Measurements from ENCODE around the gene TGFBR3.
A peak's percentile ranks its signal among the peaks of the same experiment; 100 is the strongest.
"Not testable (repeated sequence)": the region's sequence is repeated elsewhere in the genome, so short reads cannot be mapped to it uniquely, and the experiment has no call there.

TGFBR3 gene

GRCh38 chr1:91854852-91855534, 31.0 kb downstream of the TGFBR3 start:
- no peak overlapping the region for H3K4me3 Mint-ChIP-seq
- ATAC-seq (replicated peaks) (no peak), DNase-seq (no peak)
- peak overlapping the region in 1 of 2 donors; percentile 25 for H3K27ac Mint-ChIP-seq
- peaks cover 17 to 59% of the 10 kb centered on the region in 2 donors for H3K4me1 Mint-ChIP-seq (ENCODE audit: low read depth in 2 of 2)
- no peaks in the 10 kb centered on the region for H3K9me3 Mint-ChIP-seq
- H3K36me3 Mint-ChIP-seq (ENCODE audit: insufficient read depth): peaks cover 58% of the 10 kb centered on the region
- H3K27me3 Mint-ChIP-seq: no peaks in the 10 kb centered on the region

DNA sequence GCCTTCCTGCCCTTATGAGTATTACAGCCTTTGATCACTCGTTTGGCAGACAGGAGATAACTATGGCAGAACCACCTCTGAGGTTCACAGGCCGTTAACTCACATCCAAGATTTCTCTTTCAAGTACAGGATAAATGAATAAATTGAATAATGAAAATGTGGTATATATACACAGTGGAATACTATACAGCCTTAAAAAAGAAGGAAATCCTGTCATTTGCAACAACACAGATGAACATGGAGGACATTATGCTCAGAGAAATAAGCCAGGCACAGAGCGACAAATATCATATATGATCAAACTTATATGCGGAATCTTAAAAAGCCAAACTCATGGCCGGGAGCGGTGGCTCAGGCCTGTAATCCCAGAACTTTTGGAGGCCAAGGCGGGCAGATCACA, 32.6 kb downstream of the TGFBR3 start:
- H3K27me3 Mint-ChIP-seq: no peaks in the 10 kb centered on the region
- peaks cover 24 to 61% of the 10 kb centered on the region in 2 donors for H3K4me1 Mint-ChIP-seq (ENCODE audit: low read depth in 2 of 2)
- peak overlapping the region; percentile 60 to 67 for H3K27ac Mint-ChIP-seq
- no peaks in the 10 kb centered on the region for H3K9me3 Mint-ChIP-seq
- H3K36me3 Mint-ChIP-seq (ENCODE audit: insufficient read depth): peaks cover 47% of the 10 kb centered on the region
- H3K4me3 Mint-ChIP-seq: no peak overlapping the region
- no peak for DNase-seq
- no peak for ATAC-seq (replicated peaks)

DNA sequence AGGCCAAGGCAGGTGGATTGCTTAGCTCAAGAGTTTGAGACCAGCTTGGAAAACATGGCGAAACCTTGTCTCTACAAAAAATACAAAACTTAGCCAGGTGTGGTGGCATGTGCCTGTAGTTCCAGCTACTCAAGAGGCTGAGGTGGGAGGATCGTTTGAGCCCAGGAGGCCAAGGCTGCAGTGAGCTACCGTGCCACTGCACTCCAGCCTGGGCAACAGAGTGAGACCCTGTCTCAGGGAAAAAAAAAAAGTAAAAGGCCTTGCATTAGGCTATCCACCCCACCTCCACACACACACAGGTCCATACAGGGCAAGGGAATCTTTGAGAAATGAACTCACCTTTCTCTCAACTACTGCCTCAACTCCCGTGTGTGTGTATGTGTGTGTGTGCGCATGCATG, 33.9 kb downstream of the TGFBR3 start:
- not testable (repeated sequence) for ATAC-seq (replicated peaks)

GRCh38 chr1:91851130-91852010, 34.6 kb downstream of the TGFBR3 start:
- Mint-ChIP-seq H3K4me1 (ENCODE audit: low read depth in 2 of 2) (peaks cover 23 to 57% of the 10 kb centered on the region in 2 donors), H3K9me3 (no peaks in the 10 kb centered on the region), H3K36me3 (ENCODE audit: insufficient read depth) (peaks cover 31% of the 10 kb centered on the region), H3K27ac (peak overlapping the region in 1 of 2 donors; percentile 82), H3K27me3 (no peaks in the 10 kb centered on the region), H3K4me3 (peak overlapping the region in 1 of 2 donors; percentile 8)
- DNase-seq (no peak), ATAC-seq (replicated peaks) (no peak)

More for the DNA sequence above, 33.9 kb downstream of the TGFBR3 start:
- not testable (repeated sequence) for H3K9me3 Mint-ChIP-seq, H3K27me3 Mint-ChIP-seq, DNase-seq, H3K4me3 Mint-ChIP-seq
- Mint-ChIP-seq H3K36me3 (ENCODE audit: insufficient read depth) (peaks cover 35% of the 10 kb centered on the region), H3K4me1 (ENCODE audit: low read depth in 2 of 2) (peaks cover 24 to 59% of the 10 kb centered on the region in 2 donors), H3K27ac (peak overlapping the region in 1 of 2 donors; percentile 82)

- Mint-ChIP-seq H3K27ac (peak overlapping the region; percentile 51 to 82), H3K4me3 (peak overlapping the region in 1 of 2 donors; percentile 23), H3K27me3 (no peaks in the 10 kb centered on the region), H3K9me3 (no peaks in the 10 kb centered on the region), H3K4me1 (ENCODE audit: low read depth in 2 of 2) (peaks cover 23 to 57% of the 10 kb centered on the region in 2 donors), H3K36me3 (ENCODE audit: insufficient read depth) (peaks cover 27% of the 10 kb centered on the region)
- DNase-seq (no peak), ATAC-seq (replicated peaks) (no peak)
Measured at GRCh38 chr1:91850708-91851107, 35.2 kb downstream of the TGFBR3 start.

DNA sequence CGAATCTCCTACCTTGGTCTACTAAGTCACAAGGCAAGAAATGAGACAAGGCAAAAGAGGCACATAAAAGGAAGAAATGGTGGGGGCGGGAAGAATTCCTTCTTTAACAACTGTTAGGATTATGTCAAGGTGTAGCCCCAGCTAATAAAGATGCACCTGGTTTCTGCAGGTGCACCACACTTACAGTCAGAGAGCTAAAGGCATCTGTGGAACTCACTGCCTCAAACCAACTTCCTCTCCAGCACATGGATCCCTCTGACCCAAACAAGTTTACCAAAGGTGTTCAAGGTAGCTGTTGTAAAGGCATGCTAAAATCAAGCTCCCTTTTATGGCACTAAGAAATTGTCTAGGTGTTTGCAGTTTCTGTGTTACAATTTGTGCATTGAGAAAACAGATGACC, 38.1 kb downstream of the TGFBR3 start:
- H3K4me3 Mint-ChIP-seq: no peak overlapping the region
- H3K9me3 Mint-ChIP-seq: no peaks in the 10 kb centered on the region
- DNase-seq (no peak), ATAC-seq (replicated peaks) (no peak)
- peaks cover 34 to 64% of the 10 kb centered on the region in 2 donors for H3K4me1 Mint-ChIP-seq (ENCODE audit: low read depth in 2 of 2)
- H3K36me3 Mint-ChIP-seq (ENCODE audit: insufficient read depth): peaks cover 9% of the 10 kb centered on the region
- H3K27me3 Mint-ChIP-seq: no peaks in the 10 kb centered on the region
- peak overlapping the region in 1 of 2 donors; percentile 12 for H3K27ac Mint-ChIP-seq

- Mint-ChIP-seq H3K27me3 (no peaks in the 10 kb centered on the region), H3K4me3 (peak overlapping the region in 1 of 2 donors; percentile 8), H3K27ac (peak overlapping the region; percentile 69 to 78), H3K36me3 (ENCODE audit: insufficient read depth) (peaks cover 6% of the 10 kb centered on the region), H3K4me1 (ENCODE audit: low read depth in 2 of 2) (peaks cover 44 to 68% of the 10 kb centered on the region in 2 donors), H3K9me3 (no peaks in the 10 kb centered on the region)
- ATAC-seq (replicated peaks) (no peak), DNase-seq (no peak)
Measured at GRCh38 chr1:91846639-91847013, 39.3 kb downstream of the TGFBR3 start.

DNA sequence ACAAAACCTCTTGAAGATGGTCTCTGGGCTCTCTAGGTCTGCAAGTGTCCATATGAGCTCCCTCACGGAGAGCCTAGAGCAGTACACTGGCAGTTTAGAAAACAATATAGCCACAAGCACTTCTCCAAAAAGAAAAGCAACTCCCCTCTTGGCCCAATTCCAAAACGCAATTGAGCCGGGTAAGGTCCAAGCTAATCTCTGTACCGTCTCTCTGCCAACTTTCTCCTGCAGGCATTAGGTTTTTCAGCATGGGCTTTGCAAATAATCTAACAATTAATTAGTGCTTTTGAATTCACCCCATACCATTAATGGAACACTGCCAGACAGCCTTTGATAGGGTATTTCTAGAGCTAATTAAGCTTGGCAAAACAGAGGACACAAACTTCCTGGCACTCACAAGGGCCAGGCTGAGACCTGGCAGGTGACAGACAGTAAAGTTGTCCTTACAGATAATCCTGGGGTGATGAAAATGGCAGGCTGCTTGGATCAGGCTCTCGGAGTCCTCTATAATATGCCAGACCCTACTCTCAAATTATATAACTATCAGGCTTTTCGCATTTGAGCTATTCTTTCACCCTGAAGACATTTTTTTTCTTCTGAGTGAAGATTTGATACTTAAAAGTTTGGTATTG, 39.8 kb downstream of the TGFBR3 start:
- Mint-ChIP-seq H3K27ac (peak overlapping the region; percentile 69 to 78), H3K4me3 (peak overlapping the region in 1 of 2 donors; percentile 8), H3K27me3 (no peaks in the 10 kb centered on the region), H3K4me1 (ENCODE audit: low read depth in 2 of 2) (peaks cover 41 to 63% of the 10 kb centered on the region in 2 donors), H3K9me3 (no peaks in the 10 kb centered on the region), H3K36me3 (ENCODE audit: insufficient read depth) (peaks cover 6% of the 10 kb centered on the region)
- ATAC-seq (replicated peaks): no peak
- DNase-seq: no peak

GRCh38 chr1:91844862-91845528, 41.0 kb downstream of the TGFBR3 start:
- ATAC-seq (replicated peaks) (no peak), DNase-seq (no peak)
- Mint-ChIP-seq H3K4me3 (peak overlapping the region in 1 of 2 donors; percentile 14), H3K27ac (peak overlapping the region; percentile 65 to 78), H3K36me3 (ENCODE audit: insufficient read depth) (peaks cover 6% of the 10 kb centered on the region), H3K4me1 (ENCODE audit: low read depth in 2 of 2) (peaks cover 34 to 53% of the 10 kb centered on the region in 2 donors), H3K27me3 (no peaks in the 10 kb centered on the region), H3K9me3 (no peaks in the 10 kb centered on the region)

DNA sequence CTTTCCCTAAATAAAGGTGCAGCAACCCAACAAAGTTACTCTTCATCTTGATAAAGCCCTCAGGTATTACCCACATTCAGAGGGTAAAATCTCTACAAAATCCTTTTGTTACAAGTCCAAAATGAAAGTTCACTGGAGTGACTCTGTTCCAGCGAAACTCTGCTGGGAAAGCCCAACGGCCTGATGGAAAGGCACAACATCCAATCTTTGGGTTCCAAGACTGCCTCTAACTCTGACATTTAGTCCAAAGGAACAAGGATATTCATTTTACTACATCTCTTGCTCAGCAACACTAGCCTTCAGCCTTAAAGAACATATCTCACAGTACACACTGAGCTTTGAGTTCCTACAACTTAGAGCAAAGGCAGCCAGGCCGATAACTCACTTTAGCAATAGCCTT, 42.1 kb downstream of the TGFBR3 start:
- ATAC-seq (replicated peaks) (no peak), DNase-seq (no peak)
- Mint-ChIP-seq H3K4me3 (no peak overlapping the region), H3K27ac (peak overlapping the region; percentile 65 to 78), H3K36me3 (ENCODE audit: insufficient read depth) (peaks cover 2% of the 10 kb centered on the region), H3K9me3 (no peaks in the 10 kb centered on the region), H3K4me1 (ENCODE audit: low read depth in 2 of 2) (peaks cover 33 to 52% of the 10 kb centered on the region in 2 donors), H3K27me3 (no peaks in the 10 kb centered on the region)

DNA sequence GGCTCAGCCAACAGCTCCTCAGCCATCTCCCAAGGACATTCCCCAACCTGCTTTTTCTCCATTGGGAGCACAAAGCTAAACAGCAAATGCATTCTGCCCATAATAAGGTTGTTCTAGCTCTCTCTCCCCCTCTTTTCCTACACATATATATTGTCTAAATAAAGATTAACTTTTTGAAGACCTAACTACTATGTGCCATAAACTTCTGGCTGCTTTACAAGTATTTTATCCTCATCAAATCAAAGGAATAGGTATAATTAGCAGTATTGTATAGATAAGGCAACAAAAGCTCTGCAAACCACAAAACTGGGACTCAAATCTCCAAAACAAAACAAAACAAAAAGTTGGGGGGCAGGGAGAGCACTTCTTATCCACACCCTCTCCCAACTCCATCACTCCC, 43.4 kb downstream of the TGFBR3 start:
- peak overlapping the region; percentile 28 to 33 for H3K4me3 Mint-ChIP-seq
- H3K27me3 Mint-ChIP-seq: no peaks in the 10 kb centered on the region
- ATAC-seq (replicated peaks) (no peak), DNase-seq (no peak)
- H3K27ac Mint-ChIP-seq: peak overlapping the region; percentile 14 to 78
- H3K4me1 Mint-ChIP-seq (ENCODE audit: low read depth in 2 of 2): peaks cover 33 to 54% of the 10 kb centered on the region in 2 donors
- peaks cover 2% of the 10 kb centered on the region for H3K36me3 Mint-ChIP-seq (ENCODE audit: insufficient read depth)
- no peaks in the 10 kb centered on the region for H3K9me3 Mint-ChIP-seq

DNA sequence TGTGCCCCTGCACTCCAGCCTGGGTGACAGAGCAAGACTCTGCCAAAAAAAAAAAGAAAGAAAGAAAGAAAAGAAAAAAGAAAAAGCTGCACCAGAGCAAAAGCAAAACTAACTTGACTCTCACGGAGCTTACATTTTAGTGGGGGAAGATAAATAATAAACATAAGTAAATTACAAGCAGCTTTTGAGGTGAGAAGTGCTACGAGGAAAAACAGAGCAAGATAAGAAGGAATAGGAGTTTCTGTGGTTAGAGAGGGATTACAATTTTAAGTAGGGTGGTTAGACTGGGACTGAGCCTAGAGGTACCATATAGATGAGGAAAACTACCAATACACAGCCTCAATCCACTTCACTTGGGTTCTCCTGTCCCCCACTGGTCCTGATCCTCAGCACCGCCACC, 43.9 kb downstream of the TGFBR3 start:
- H3K4me3 Mint-ChIP-seq: peak overlapping the region; percentile 28 to 33
- H3K27ac Mint-ChIP-seq: peak overlapping the region; percentile 14 to 78
- H3K4me1 Mint-ChIP-seq (ENCODE audit: low read depth in 2 of 2): peaks cover 32 to 56% of the 10 kb centered on the region in 2 donors
- no peaks in the 10 kb centered on the region for H3K9me3 Mint-ChIP-seq
- ATAC-seq (replicated peaks) (no peak), DNase-seq (no peak)
- no peaks in the 10 kb centered on the region for H3K27me3 Mint-ChIP-seq
- peaks cover 2% of the 10 kb centered on the region for H3K36me3 Mint-ChIP-seq (ENCODE audit: insufficient read depth)

DNA sequence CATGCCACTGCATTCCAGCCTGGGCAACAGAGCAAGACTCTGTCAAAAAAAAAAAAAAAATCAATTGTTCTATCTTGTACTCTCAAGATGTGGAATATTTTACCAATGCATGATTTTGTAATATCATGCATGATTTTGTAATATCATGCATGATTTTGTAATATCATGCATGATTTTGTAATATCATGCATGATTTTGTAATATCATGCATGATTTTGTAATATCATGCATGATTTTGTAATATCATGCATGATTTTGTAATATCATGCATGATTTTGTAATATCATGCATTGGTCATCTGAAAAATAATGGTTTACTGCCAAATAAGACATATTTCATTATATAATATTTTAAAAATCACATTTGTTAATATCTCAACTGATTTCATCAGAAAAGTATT, 45.7 kb downstream of the TGFBR3 start:
- ATAC-seq (replicated peaks); DNase-seq; H3K9me3 Mint-ChIP-seq; H3K36me3 Mint-ChIP-seq (ENCODE audit: insufficient read depth); H3K27me3 Mint-ChIP-seq; H3K4me3 Mint-ChIP-seq; H3K27ac Mint-ChIP-seq: not testable (repeated sequence)
- peaks cover 34 to 57% of the 10 kb centered on the region in 2 donors for H3K4me1 Mint-ChIP-seq (ENCODE audit: low read depth in 2 of 2)

Data from effector memory CD8-positive, alpha-beta T cell (primary cell).